GM19438 (cell line): ENCODE data around the gene ANKAR.
A peak's percentile ranks its signal among the peaks of the same experiment; 100 is the strongest.
"Not testable (repeated sequence)": the region's sequence is repeated elsewhere in the genome, so short reads cannot be mapped to it uniquely, and the experiment has no call there.

ENCODE experiments used
- ATAC-seq: cut with Tn5 transposase; IDR thresholded peaks from one replicate; pipeline ENCODE4 v1.9.1; 2021; ENCODE audit warnings: low read depth; ENCODE audit not compliant: unreplicated experiment

ANKAR gene

GRCh38 chr2:189657867-189658266, 16.6 kb upstream of the ANKAR start:
- ATAC-seq = peak; percentile 59

- ATAC-seq = no peak
Measured at GRCh38 chr2:189658306-189659212, 15.9 kb upstream of the ANKAR start.

- no peak for ATAC-seq
Measured at GRCh38 chr2:189659734-189660133, 14.7 kb upstream of the ANKAR start.

GRCh38 chr2:189660803-189661147, 13.7 kb upstream of the ANKAR start:
- no peak for ATAC-seq

- ATAC-seq = peak; percentile 86
Measured at GRCh38 chr2:189661148-189661956, 13.1 kb upstream of the ANKAR start, which contains the start of gene ASNSD1. ASNSD1 (plus strand) TSS chr2:189661459; CDS start chr2:189666133, 4,674 bp downstream.

- ATAC-seq = no peak
Measured at GRCh38 chr2:189661957-189662321, 12.5 kb upstream of the ANKAR start.

GRCh38 chr2:189662669-189663226, 11.7 kb upstream of the ANKAR start:
- ATAC-seq = no peak

GRCh38 chr2:189663319-189663718, 11.2 kb upstream of the ANKAR start:
- ATAC-seq = not testable (repeated sequence)

GRCh38 chr2:189669913-189670312, 4.6 kb upstream of the ANKAR start:
- no peak for ATAC-seq

- ATAC-seq = peak; percentile 15
Measured at GRCh38 chr2:189673661-189674373, 653 bp upstream of the ANKAR start.

- no peak for ATAC-seq
Measured at GRCh38 chr2:189676471-189676870, 2.0 kb downstream of the ANKAR start.

- no peak for ATAC-seq
Measured at GRCh38 chr2:189679226-189679625, 4.8 kb downstream of the ANKAR start.

GRCh38 chr2:189681203-189681602, 6.7 kb downstream of the ANKAR start:
- ATAC-seq = no peak

- no peak for ATAC-seq
Measured at GRCh38 chr2:189681903-189682302, 7.4 kb downstream of the ANKAR start.

GRCh38 chr2:189683348-189683747, 8.9 kb downstream of the ANKAR start:
- no peak for ATAC-seq

GRCh38 chr2:189684811-189685210, 10.3 kb downstream of the ANKAR start:
- ATAC-seq = no peak

- no peak for ATAC-seq
Measured at GRCh38 chr2:189685540-189686229, 11.2 kb downstream of the ANKAR start.

- not testable (repeated sequence) for ATAC-seq
Measured at GRCh38 chr2:189687796-189688195, 13.3 kb downstream of the ANKAR start.

GRCh38 chr2:189696223-189696622, 21.8 kb downstream of the ANKAR start:
- ATAC-seq = no peak
